Measurements from ENCODE around the gene GTF2H2C_2.
"Not testable (repeated sequence)": the region's sequence is repeated elsewhere in the genome, so short reads cannot be mapped to it uniquely, and the experiment has no call there.

The GTF2H2C_2 gene

DNA sequence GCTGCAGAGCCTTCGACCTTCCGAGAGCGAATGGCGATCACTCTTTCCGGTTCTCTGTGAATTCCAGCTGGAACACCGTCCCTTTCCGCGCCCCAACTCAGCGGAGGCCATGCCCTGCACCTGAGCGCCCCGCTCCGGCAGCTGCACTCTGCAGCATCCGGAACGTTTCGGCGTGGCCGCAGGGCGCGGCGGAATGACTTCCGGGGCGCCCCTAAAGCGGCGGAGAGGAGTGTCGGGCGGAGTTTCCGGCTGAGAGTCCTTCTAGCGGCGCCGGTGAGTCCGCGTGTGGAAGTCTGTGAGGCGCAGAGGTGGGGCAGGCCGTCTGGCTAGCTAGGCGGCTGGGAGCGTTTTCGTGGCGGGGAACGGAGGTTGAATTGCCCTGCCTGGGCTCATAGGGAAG is at the start of gene GTF2H2C_2:
Gene GTF2H2C_2 (plus strand): TSS at position 252 of the 400 bp plus-strand sequence.
- H3K4me3 Mint-ChIP-seq; H3K4me1 ChIP-seq (ENCODE audit: control insufficient read depth, insufficient read depth, low read length); H3K36me3 Mint-ChIP-seq; H3K9me3 Mint-ChIP-seq; intact Hi-C loops (cut with micrococcal nuclease); H3K27me3 ChIP-seq (ENCODE audit: control insufficient read depth, insufficient read depth, low read length); H3K36me3 ChIP-seq (ENCODE audit: control insufficient read depth, insufficient read depth, low read length); H3K4me1 Mint-ChIP-seq; DNase-seq; H3K9me3 ChIP-seq (ENCODE audit: control insufficient read depth, insufficient read depth, low read length); H3K27ac ChIP-seq (ENCODE audit: low read length); H3K27me3 Mint-ChIP-seq (ENCODE audit: low read depth in 2 of 2); H3K4me3 ChIP-seq (ENCODE audit: low read length); H3K27ac Mint-ChIP-seq: not testable (repeated sequence)
- ATAC-seq, result peak; percentile 99
- no CpG with 5 or more reads among the region's 39 CpGs for WGBS (ENCODE audit: insufficient coverage)

DNA sequence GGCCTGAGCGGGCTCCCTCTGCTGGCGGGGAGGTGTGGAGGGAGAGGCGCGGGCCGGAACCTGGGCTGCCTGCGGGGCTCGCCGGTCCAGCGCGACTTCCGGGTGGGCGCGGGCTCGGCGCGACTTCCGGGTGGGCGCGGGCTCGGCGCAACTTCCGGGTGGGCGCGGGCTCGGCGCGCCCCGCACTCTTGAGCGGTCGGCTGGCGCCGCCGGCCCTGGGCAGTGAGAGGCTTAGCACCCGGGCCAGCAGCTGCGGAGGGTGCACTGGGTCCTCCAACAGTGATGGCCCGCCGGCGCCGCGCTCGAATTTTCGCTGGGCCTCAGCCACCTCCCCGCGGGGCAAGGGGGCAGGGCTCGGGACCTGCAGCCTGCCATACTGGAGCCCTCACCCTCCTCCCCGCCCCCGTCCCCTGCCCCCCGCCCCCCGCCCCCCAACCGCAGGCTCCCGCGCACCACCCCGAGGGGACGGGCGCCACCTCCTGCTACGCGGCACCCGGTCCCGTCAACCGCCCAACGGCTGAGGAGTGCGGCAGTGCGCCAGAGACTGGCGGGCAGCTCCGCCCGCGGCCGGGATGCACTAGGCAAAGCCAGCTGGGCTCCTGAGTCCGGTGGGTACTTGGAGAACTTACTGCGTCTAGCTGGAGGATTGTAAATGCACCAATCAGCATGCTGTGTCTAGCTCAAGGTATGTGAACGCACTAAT is 14.0 kb upstream of the GTF2H2C_2 start:
- H3K4me1 Mint-ChIP-seq; H3K27me3 Mint-ChIP-seq (ENCODE audit: low read depth in 2 of 2); H3K36me3 ChIP-seq (ENCODE audit: control insufficient read depth, insufficient read depth, low read length); H3K9me3 Mint-ChIP-seq; H3K9me3 ChIP-seq (ENCODE audit: control insufficient read depth, insufficient read depth, low read length); H3K4me1 ChIP-seq (ENCODE audit: control insufficient read depth, insufficient read depth, low read length); H3K36me3 Mint-ChIP-seq; intact Hi-C loops (cut with micrococcal nuclease); H3K27me3 ChIP-seq (ENCODE audit: control insufficient read depth, insufficient read depth, low read length); H3K27ac Mint-ChIP-seq: not testable (repeated sequence)
- DNase-seq (peak in 1 of 2 donors; percentile 43), ATAC-seq (peak; percentile 67 to 96 (median 90))
- H3K4me3 Mint-ChIP-seq, result peak overlapping the region; percentile 62
- Histone ChIP-seq H3K4me3 (ENCODE audit: low read length) (peak overlapping the region; percentile 42), H3K27ac (ENCODE audit: low read length) (peak overlapping the region; percentile 54)
- WGBS (ENCODE audit: insufficient coverage), result no CpG with 5 or more reads among the region's 71 CpGs

GRCh38 chr5:70421322-70421721 is 6.2 kb downstream of the GTF2H2C_2 start:
- not testable (repeated sequence) for H3K27ac Mint-ChIP-seq

DNA sequence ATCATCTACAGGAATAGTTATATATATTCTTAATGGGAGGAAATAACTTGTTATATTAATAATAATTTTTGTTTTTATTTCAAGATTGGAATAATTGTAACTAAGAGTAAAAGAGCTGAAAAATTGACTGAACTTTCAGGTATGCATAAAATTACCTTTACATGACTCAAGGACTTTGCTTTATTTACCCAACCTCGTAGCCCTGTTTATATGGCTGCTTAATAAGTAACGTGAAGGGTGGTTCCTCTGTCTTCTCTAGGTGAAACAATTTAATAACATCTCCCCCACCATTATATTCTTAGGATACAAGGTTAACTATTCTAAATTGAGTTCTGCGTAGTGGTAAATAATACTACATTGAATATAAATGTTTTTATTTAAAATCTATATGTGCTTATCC is 8.0 kb downstream of the GTF2H2C_2 start:
- H3K27me3 Mint-ChIP-seq (ENCODE audit: low read depth in 2 of 2); DNase-seq; intact Hi-C loops (cut with micrococcal nuclease); H3K27ac Mint-ChIP-seq; H3K36me3 ChIP-seq (ENCODE audit: control insufficient read depth, insufficient read depth, low read length); H3K9me3 ChIP-seq (ENCODE audit: control insufficient read depth, insufficient read depth, low read length); H3K4me1 Mint-ChIP-seq; H3K27ac ChIP-seq (ENCODE audit: low read length); H3K4me3 Mint-ChIP-seq; H3K9me3 Mint-ChIP-seq; H3K27me3 ChIP-seq (ENCODE audit: control insufficient read depth, insufficient read depth, low read length); H3K4me1 ChIP-seq (ENCODE audit: control insufficient read depth, insufficient read depth, low read length); ATAC-seq; H3K36me3 Mint-ChIP-seq; H3K4me3 ChIP-seq (ENCODE audit: low read length): not testable (repeated sequence)
- WGBS (ENCODE audit: insufficient coverage), result no CpG with 5 or more reads among the region's 3 CpGs

More at GRCh38 chr5:70421322-70421721, 6.2 kb downstream of the GTF2H2C_2 start:
- H3K4me1 Mint-ChIP-seq; intact Hi-C loops (cut with micrococcal nuclease); H3K27ac ChIP-seq (ENCODE audit: low read length); H3K36me3 Mint-ChIP-seq; DNase-seq; H3K27me3 ChIP-seq (ENCODE audit: control insufficient read depth, insufficient read depth, low read length); H3K27me3 Mint-ChIP-seq (ENCODE audit: low read depth in 2 of 2); H3K4me3 ChIP-seq (ENCODE audit: low read length); H3K4me3 Mint-ChIP-seq; H3K9me3 ChIP-seq (ENCODE audit: control insufficient read depth, insufficient read depth, low read length); H3K9me3 Mint-ChIP-seq; H3K36me3 ChIP-seq (ENCODE audit: control insufficient read depth, insufficient read depth, low read length); ATAC-seq; H3K4me1 ChIP-seq (ENCODE audit: control insufficient read depth, insufficient read depth, low read length): not testable (repeated sequence)
- no CpG with 5 or more reads among the region's 1 CpG for WGBS (ENCODE audit: insufficient coverage)

DNA sequence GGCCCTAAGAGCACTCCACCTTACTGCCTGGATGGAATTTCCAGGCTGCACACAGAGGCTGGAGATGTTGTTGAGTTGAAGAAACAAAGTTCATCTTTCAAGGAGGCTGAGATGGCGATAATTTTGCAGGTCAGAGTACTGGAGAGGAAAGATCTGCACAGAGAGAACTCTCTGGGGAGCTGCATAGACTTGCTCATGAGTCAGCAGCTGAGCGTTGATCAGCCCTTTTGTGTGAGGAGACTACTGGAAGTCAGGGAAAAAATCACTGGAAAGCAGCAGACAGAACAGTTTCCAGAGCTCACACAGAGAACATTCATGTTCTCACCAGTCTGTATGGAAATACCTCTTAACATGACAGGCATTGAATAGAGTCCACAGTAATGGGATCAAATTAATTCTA is 23.4 kb downstream of the GTF2H2C_2 start:
- ATAC-seq; H3K27me3 ChIP-seq (ENCODE audit: control insufficient read depth, insufficient read depth, low read length); DNase-seq; H3K27ac ChIP-seq (ENCODE audit: low read length); H3K4me1 Mint-ChIP-seq; H3K4me3 ChIP-seq (ENCODE audit: low read length); H3K27ac Mint-ChIP-seq; H3K9me3 Mint-ChIP-seq; H3K27me3 Mint-ChIP-seq (ENCODE audit: low read depth in 2 of 2); intact Hi-C loops (cut with micrococcal nuclease); H3K36me3 Mint-ChIP-seq; H3K4me3 Mint-ChIP-seq; H3K9me3 ChIP-seq (ENCODE audit: control insufficient read depth, insufficient read depth, low read length); H3K4me1 ChIP-seq (ENCODE audit: control insufficient read depth, insufficient read depth, low read length); H3K36me3 ChIP-seq (ENCODE audit: control insufficient read depth, insufficient read depth, low read length): not testable (repeated sequence)
- WGBS (ENCODE audit: insufficient coverage), result no CpG with 5 or more reads among the region's 2 CpGs

DNA sequence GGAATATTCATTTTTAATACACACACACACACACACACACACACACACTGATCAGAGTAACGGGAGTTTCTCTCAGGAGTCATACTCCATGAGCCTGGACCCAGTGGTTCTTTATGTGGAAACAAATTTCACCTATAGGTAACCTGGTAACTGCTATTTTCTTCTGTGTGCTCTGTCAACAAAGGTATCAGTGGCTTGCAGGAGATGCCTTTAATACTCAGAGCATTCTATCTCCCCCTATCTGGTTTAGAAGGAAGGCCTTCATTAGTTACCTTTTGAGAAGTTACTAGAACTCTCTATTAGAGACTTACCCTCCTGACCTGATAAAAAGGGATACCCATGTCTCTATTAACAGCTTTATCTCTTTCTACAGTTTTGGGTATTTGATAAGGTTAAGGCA is 34.4 kb downstream of the GTF2H2C_2 start:
- H3K9me3 ChIP-seq (ENCODE audit: control insufficient read depth, insufficient read depth, low read length); DNase-seq; H3K27me3 ChIP-seq (ENCODE audit: control insufficient read depth, insufficient read depth, low read length); H3K4me3 ChIP-seq (ENCODE audit: low read length); H3K4me3 Mint-ChIP-seq; intact Hi-C loops (cut with micrococcal nuclease); H3K36me3 Mint-ChIP-seq; H3K9me3 Mint-ChIP-seq; H3K27ac Mint-ChIP-seq; H3K36me3 ChIP-seq (ENCODE audit: control insufficient read depth, insufficient read depth, low read length); ATAC-seq; H3K4me1 ChIP-seq (ENCODE audit: control insufficient read depth, insufficient read depth, low read length); H3K27ac ChIP-seq (ENCODE audit: low read length); H3K4me1 Mint-ChIP-seq; H3K27me3 Mint-ChIP-seq (ENCODE audit: low read depth in 2 of 2): not testable (repeated sequence)
- no CpG with 5 or more reads among the region's 1 CpG for WGBS (ENCODE audit: insufficient coverage)

- H3K4me3 Mint-ChIP-seq; H3K4me1 ChIP-seq (ENCODE audit: control insufficient read depth, insufficient read depth, low read length); H3K36me3 Mint-ChIP-seq; H3K36me3 ChIP-seq (ENCODE audit: control insufficient read depth, insufficient read depth, low read length); H3K9me3 ChIP-seq (ENCODE audit: control insufficient read depth, insufficient read depth, low read length); H3K27me3 Mint-ChIP-seq (ENCODE audit: low read depth in 2 of 2); intact Hi-C loops (cut with micrococcal nuclease); H3K27me3 ChIP-seq (ENCODE audit: control insufficient read depth, insufficient read depth, low read length); DNase-seq; H3K27ac Mint-ChIP-seq; H3K27ac ChIP-seq (ENCODE audit: low read length); H3K4me1 Mint-ChIP-seq; H3K9me3 Mint-ChIP-seq; H3K4me3 ChIP-seq (ENCODE audit: low read length): not testable (repeated sequence)
- peak in 1 of 3 donors; percentile 55 for ATAC-seq
- WGBS (ENCODE audit: insufficient coverage), result no CpG with 5 or more reads among the region's 7 CpGs
Measured at GRCh38 chr5:70451249-70451984, 36.2 kb downstream of the GTF2H2C_2 start.

DNA sequence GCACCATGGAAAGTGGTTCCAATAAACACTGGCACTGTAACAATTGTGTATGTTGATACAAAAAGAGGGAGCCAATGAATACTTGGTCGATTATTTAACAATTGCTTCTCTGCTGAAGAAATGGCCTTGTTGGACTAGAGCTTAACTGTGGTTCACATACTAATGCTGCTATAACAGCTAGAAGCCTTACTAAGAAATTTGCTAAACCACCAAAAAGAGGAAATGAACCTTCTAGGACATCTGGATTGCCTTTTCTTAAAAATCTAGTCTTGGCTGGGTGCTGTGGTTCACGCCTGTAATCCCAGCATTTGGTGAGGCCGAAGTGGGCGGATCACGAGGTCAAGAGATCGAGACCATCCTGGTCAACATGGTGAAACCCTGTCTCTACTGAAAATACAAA is 41.9 kb downstream of the GTF2H2C_2 start:
- H3K4me1 ChIP-seq (ENCODE audit: control insufficient read depth, insufficient read depth, low read length); ATAC-seq; H3K4me1 Mint-ChIP-seq; H3K4me3 ChIP-seq (ENCODE audit: low read length); H3K9me3 ChIP-seq (ENCODE audit: control insufficient read depth, insufficient read depth, low read length); H3K27ac Mint-ChIP-seq; intact Hi-C loops (cut with micrococcal nuclease); H3K27ac ChIP-seq (ENCODE audit: low read length); H3K4me3 Mint-ChIP-seq; H3K27me3 ChIP-seq (ENCODE audit: control insufficient read depth, insufficient read depth, low read length); H3K36me3 Mint-ChIP-seq; H3K36me3 ChIP-seq (ENCODE audit: control insufficient read depth, insufficient read depth, low read length); DNase-seq; H3K27me3 Mint-ChIP-seq (ENCODE audit: low read depth in 2 of 2); H3K9me3 Mint-ChIP-seq: not testable (repeated sequence)
- WGBS (ENCODE audit: insufficient coverage), result no CpG with 5 or more reads among the region's 6 CpGs

All from natural killer cell (primary cell).